22Rv1 (cell line): ENCODE results near the gene ADAMTS17.

Experiments
- CTCF ChIP-seq: fragments of 450-650 bp; IDR thresholded peaks from 2 replicates; pipeline ENCODE4 v1.5.1; 2017; ENCODE audit warnings: mild to moderate bottlenecking
- ZFX ChIP-seq: fragments of 450-650 bp; IDR thresholded peaks from 2 replicates; pipeline ENCODE4 v1.6.1; 2017; ENCODE audit warnings: antibody characterized with exemption, borderline replicate concordance

- TF ChIP-seq CTCF (no peak), ZFX (no peak)
These were observed 5.2 kb upstream of the ADAMTS17 start for GRCh38 chr15:100346866-100347512.
